Measurements from ENCODE around the gene EML6.

The EML6 gene

GRCh38 chr2:54701029-54701428 is 22.4 kb upstream of the EML6 start:
- H3K27me3 Mint-ChIP-seq (ENCODE audit: low read depth) = no peaks in the 10 kb centered on the region
- H3K27ac Mint-ChIP-seq = no peak overlapping the region
- no peaks in the 10 kb centered on the region for H3K4me1 Mint-ChIP-seq
- peaks cover 19% of the 10 kb centered on the region for H3K9me3 Mint-ChIP-seq
- H3K4me3 Mint-ChIP-seq = no peak overlapping the region
- no peak for TF ChIP-seq CTCF (IDR thresholded peaks at IDR 0.05; ENCODE audit: unreplicated experiment in 3 of 3)
- peaks cover 5% of the 10 kb centered on the region for H3K36me3 Mint-ChIP-seq (ENCODE audit: low read depth)

- Mint-ChIP-seq H3K27ac (no peak overlapping the region), H3K27me3 (ENCODE audit: low read depth) (no peaks in the 10 kb centered on the region), H3K4me1 (no peaks in the 10 kb centered on the region), H3K9me3 (peaks cover 11% of the 10 kb centered on the region), H3K36me3 (ENCODE audit: low read depth) (no peaks in the 10 kb centered on the region), H3K4me3 (no peak overlapping the region)
- TF ChIP-seq CTCF (IDR thresholded peaks at IDR 0.05; ENCODE audit: unreplicated experiment in 3 of 3) = no peak
These were observed 19.2 kb upstream of the EML6 start for GRCh38 chr2:54704238-54704637.

- peaks cover 11% of the 10 kb centered on the region for H3K9me3 Mint-ChIP-seq
- peak; percentile 57 to 76 (median 63) for TF ChIP-seq CTCF (IDR thresholded peaks at IDR 0.05; ENCODE audit: unreplicated experiment in 3 of 3)
- no peak overlapping the region for H3K4me3 Mint-ChIP-seq
- H3K36me3 Mint-ChIP-seq (ENCODE audit: low read depth) = no peaks in the 10 kb centered on the region
- H3K4me1 Mint-ChIP-seq = no peaks in the 10 kb centered on the region
- H3K27ac Mint-ChIP-seq = no peak overlapping the region
- no peaks in the 10 kb centered on the region for H3K27me3 Mint-ChIP-seq (ENCODE audit: low read depth)
These were observed 18.5 kb upstream of the EML6 start for GRCh38 chr2:54704688-54705605.

- TF ChIP-seq CTCF (IDR thresholded peaks at IDR 0.05; ENCODE audit: unreplicated experiment in 3 of 3) = no peak
- Mint-ChIP-seq H3K4me1 (no peaks in the 10 kb centered on the region), H3K9me3 (peaks cover 7% of the 10 kb centered on the region), H3K4me3 (no peak overlapping the region), H3K36me3 (ENCODE audit: low read depth) (no peaks in the 10 kb centered on the region), H3K27ac (no peak overlapping the region), H3K27me3 (ENCODE audit: low read depth) (peaks cover 4% of the 10 kb centered on the region)
These were observed 16.8 kb upstream of the EML6 start for GRCh38 chr2:54706622-54707021.

GRCh38 chr2:54708584-54709335 is 14.7 kb upstream of the EML6 start:
- Mint-ChIP-seq H3K4me1 (no peaks in the 10 kb centered on the region), H3K4me3 (no peak overlapping the region), H3K9me3 (no peaks in the 10 kb centered on the region), H3K27ac (no peak overlapping the region), H3K36me3 (ENCODE audit: low read depth) (no peaks in the 10 kb centered on the region), H3K27me3 (ENCODE audit: low read depth) (peaks cover 9% of the 10 kb centered on the region)
- no peak for TF ChIP-seq CTCF (IDR thresholded peaks at IDR 0.05; ENCODE audit: unreplicated experiment in 3 of 3)

All from nephron (organoid).